Vagina (tissue), 2 donors: Measurements from ENCODE around the gene S100A9. TPM values are rescaled to one million over a fixed set of nuclear protein-coding genes. Genes with fewer than 3 reads are reported as not detected.

ENCODE experiments used
- DNase-seq, 2 donors: peaks; one replicate each; pipeline ENCODE4 v3.0.0-alpha.2; 2017; ENCODE audit errors: extremely low spot score in 2 of 2
- H3K27ac ChIP-seq: fragments of 200-600 bp; sonication (generic); one replicate; pipeline ENCODE4 v1.5.1; 2019
- H3K27me3 ChIP-seq: fragments of 200-600 bp; sonication (generic); one replicate; pipeline ENCODE4 v1.5.1; 2019
- H3K36me3 ChIP-seq, 2 donors: fragments of 200-600 bp; sonication (generic); one replicate each; pipeline ENCODE4 v1.5.1; 2017 to 2019
- H3K4me1 ChIP-seq: fragments of 200-600 bp; sonication (generic); one replicate; pipeline ENCODE4 v1.5.1; 2019
- H3K4me3 ChIP-seq, 2 donors: fragments of 200-600 bp; sonication (generic); 1 replicate in 1 of 2; 2 replicates in 1 of 2; pipeline ENCODE4 v1.5.1; 2016 to 2019
- H3K9me3 ChIP-seq: fragments of 200-600 bp; sonication (generic); one replicate; pipeline ENCODE4 v1.5.1; 2019
- CTCF ChIP-seq, 3 experiments: fragments of 450-650 bp in 2 of 3; fragments of 200-600 bp in 1 of 3; sonication (generic) in 1 of 3; IDR thresholded peaks; one replicate each; pipeline ENCODE4 v1.5.1; 2017 to 2019; ENCODE audit warnings: antibody characterized with exemption in 3 of 3, mild to moderate bottlenecking in 2 of 3, moderate library complexity in 2 of 3
- POLR2A ChIP-seq, 2 donors: fragments of 450-650 bp; IDR thresholded peaks; one replicate each; pipeline ENCODE4 v1.6.1; 2017; ENCODE audit warnings: antibody characterized with exemption in 2 of 2, mild to moderate bottlenecking in 2 of 2, moderate library complexity in 2 of 2
- POLR2AphosphoS5 ChIP-seq, 2 donors: sonication (generic); formaldehyde crosslinking; IDR thresholded peaks; one replicate each; pipeline ENCODE4 v1.9.0; 2017; ENCODE audit warnings: antibody characterized with exemption in 2 of 2, mild to moderate bottlenecking in 2 of 2, low read depth in 1 of 2; ENCODE audit not compliant: insufficient read depth in 1 of 2
- intact Hi-C: fragments of 100-400 bp; cut with DNase I; formaldehyde crosslinking; loops from one replicate; pipeline ENCODE4 v1.15.1; 2023
- total RNA-seq: library from RNA; depleted of rRNA; stranded (reverse); fragments of >200 nt; gene quantifications from one replicate; pipeline ENCODE4 v1.2.3, GENCODE V29; 2016

Gene S100A9
- total RNA-seq, 1 donor from 2014 or later = 4,658 TPM

GRCh38 chr1:153392258-153392657, 34.6 kb downstream of the S100A9 start:
- no peak for DNase-seq
- H3K9me3 ChIP-seq = no peaks in the 10 kb centered on the region
- no peaks in the 10 kb centered on the region for H3K36me3 ChIP-seq
- TF ChIP-seq POLR2AphosphoS5 (IDR thresholded peaks at IDR 0.05; ENCODE audit: insufficient read depth in 1 of 2, low read depth in 1 of 2) (no peak), POLR2A (IDR thresholded peaks at IDR 0.05) (no peak), CTCF (IDR thresholded peaks at IDR 0.05) (no peak)
- H3K4me1 ChIP-seq = no peaks in the 10 kb centered on the region
- H3K4me3 ChIP-seq = no peak overlapping the region
- H3K27ac ChIP-seq = no peak overlapping the region
- intact Hi-C loops = no loop called here
- no peaks in the 10 kb centered on the region for H3K27me3 ChIP-seq

GRCh38 chr1:153392822-153393221, 35.2 kb downstream of the S100A9 start:
- intact Hi-C loops = no loop called here
- no peak for DNase-seq
- H3K9me3 ChIP-seq = no peaks in the 10 kb centered on the region
- H3K27ac ChIP-seq = no peak overlapping the region
- H3K4me3 ChIP-seq = no peak overlapping the region
- no peaks in the 10 kb centered on the region for H3K27me3 ChIP-seq
- no peaks in the 10 kb centered on the region for H3K36me3 ChIP-seq
- TF ChIP-seq POLR2AphosphoS5 (IDR thresholded peaks at IDR 0.05; ENCODE audit: insufficient read depth in 1 of 2, low read depth in 1 of 2) = no peak
- no peak for TF ChIP-seq CTCF (IDR thresholded peaks at IDR 0.05)
- TF ChIP-seq POLR2A (IDR thresholded peaks at IDR 0.05) = no peak
- H3K4me1 ChIP-seq = no peaks in the 10 kb centered on the region

GRCh38 chr1:153393926-153394325, 36.3 kb downstream of the S100A9 start:
- H3K4me3 ChIP-seq = no peak overlapping the region
- no peaks in the 10 kb centered on the region for H3K9me3 ChIP-seq
- no peaks in the 10 kb centered on the region for H3K27me3 ChIP-seq
- no peak overlapping the region for H3K27ac ChIP-seq
- peak in 1 of 2 donors; percentile 79 for DNase-seq
- TF ChIP-seq POLR2A (IDR thresholded peaks at IDR 0.05) = no peak
- TF ChIP-seq CTCF (IDR thresholded peaks at IDR 0.05) = no peak
- no peak for TF ChIP-seq POLR2AphosphoS5 (IDR thresholded peaks at IDR 0.05; ENCODE audit: insufficient read depth in 1 of 2, low read depth in 1 of 2)
- no peaks in the 10 kb centered on the region for H3K36me3 ChIP-seq
- no peaks in the 10 kb centered on the region for H3K4me1 ChIP-seq
- intact Hi-C loops = no loop called here

GRCh38 chr1:153394391-153394790, 36.7 kb downstream of the S100A9 start:
- Histone ChIP-seq H3K4me3 (no peak overlapping the region), H3K4me1 (no peaks in the 10 kb centered on the region), H3K27ac (no peak overlapping the region), H3K9me3 (no peaks in the 10 kb centered on the region), H3K27me3 (no peaks in the 10 kb centered on the region), H3K36me3 (no peaks in the 10 kb centered on the region)
- TF ChIP-seq CTCF (IDR thresholded peaks at IDR 0.05) = no peak
- no peak for TF ChIP-seq POLR2AphosphoS5 (IDR thresholded peaks at IDR 0.05; ENCODE audit: insufficient read depth in 1 of 2, low read depth in 1 of 2)
- TF ChIP-seq POLR2A (IDR thresholded peaks at IDR 0.05) = no peak
- intact Hi-C loops = no loop called here
- peak; percentile 56 to 91 for DNase-seq

GRCh38 chr1:153395136-153395685, 37.6 kb downstream of the S100A9 start:
- Histone ChIP-seq H3K9me3 (no peaks in the 10 kb centered on the region), H3K4me1 (no peaks in the 10 kb centered on the region), H3K36me3 (no peaks in the 10 kb centered on the region), H3K4me3 (no peak overlapping the region), H3K27me3 (no peaks in the 10 kb centered on the region), H3K27ac (peak overlapping the region; percentile 48)
- intact Hi-C loops = no loop called here
- DNase-seq = peak; percentile 71 to 94
- TF ChIP-seq POLR2A (IDR thresholded peaks at IDR 0.05) = no peak
- no peak for TF ChIP-seq POLR2AphosphoS5 (IDR thresholded peaks at IDR 0.05; ENCODE audit: insufficient read depth in 1 of 2, low read depth in 1 of 2)
- no peak for TF ChIP-seq CTCF (IDR thresholded peaks at IDR 0.05)
